ENCODE results near the gene SLC40A1.

The SLC40A1 gene

GRCh38 chr2:189613077-189613636 is 32.6 kb upstream of the SLC40A1 start:
- Histone ChIP-seq H3F3A (ENCODE audit: low read depth) (no peaks in the 10 kb centered on the region), H4K20me1 (ENCODE audit: insufficient read depth, low read length, poor library complexity, severe bottlenecking) (no peaks in the 10 kb centered on the region), H3K9me3 (ENCODE audit: insufficient read depth, low read depth, low read length) (no peaks in the 10 kb centered on the region), H3K36me3 (ENCODE audit: insufficient read depth, low read length) (no peaks in the 10 kb centered on the region), H2AFZ (ENCODE audit: low read length) (no peak overlapping the region), H3K4me3 (ENCODE audit: low read length, poor library complexity, severe bottlenecking) (no peak overlapping the region), H3K9me2 (replicated peaks; ENCODE audit: low read depth, low read length) (no peaks in the 10 kb centered on the region), H3K9ac (ENCODE audit: low read depth, low read length, poor library complexity, severe bottlenecking) (no peak overlapping the region), H3K79me2 (ENCODE audit: insufficient read depth, low read length) (no peaks in the 10 kb centered on the region), H3K27me3 (ENCODE audit: insufficient read depth, low read length, poor library complexity, severe bottlenecking) (no peaks in the 10 kb centered on the region), H3K4me1 (ENCODE audit: insufficient read depth, low read length, poor library complexity, severe bottlenecking) (peaks cover 27% of the 10 kb centered on the region), H3K4me2 (ENCODE audit: low read depth, low read length, poor library complexity, severe bottlenecking) (no peak overlapping the region)
- TF ChIP-seq, protein P1, sequence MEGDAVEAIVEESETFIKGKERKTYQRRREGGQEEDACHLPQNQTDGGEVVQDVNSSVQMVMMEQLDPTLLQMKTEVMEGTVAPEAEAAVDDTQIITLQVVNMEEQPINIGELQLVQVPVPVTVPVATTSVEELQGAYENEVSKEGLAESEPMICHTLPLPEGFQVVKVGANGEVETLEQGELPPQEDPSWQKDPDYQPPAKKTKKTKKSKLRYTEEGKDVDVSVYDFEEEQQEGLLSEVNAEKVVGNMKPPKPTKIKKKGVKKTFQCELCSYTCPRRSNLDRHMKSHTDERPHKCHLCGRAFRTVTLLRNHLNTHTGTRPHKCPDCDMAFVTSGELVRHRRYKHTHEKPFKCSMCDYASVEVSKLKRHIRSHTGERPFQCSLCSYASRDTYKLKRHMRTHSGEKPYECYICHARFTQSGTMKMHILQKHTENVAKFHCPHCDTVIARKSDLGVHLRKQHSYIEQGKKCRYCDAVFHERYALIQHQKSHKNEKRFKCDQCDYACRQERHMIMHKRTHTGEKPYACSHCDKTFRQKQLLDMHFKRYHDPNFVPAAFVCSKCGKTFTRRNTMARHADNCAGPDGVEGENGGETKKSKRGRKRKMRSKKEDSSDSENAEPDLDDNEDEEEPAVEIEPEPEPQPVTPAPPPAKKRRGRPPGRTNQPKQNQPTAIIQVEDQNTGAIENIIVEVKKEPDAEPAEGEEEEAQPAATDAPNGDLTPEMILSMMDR (conservative IDR thresholded peaks at IDR 0.05; ENCODE audit: low read length) = no peak
- no peak for TF ChIP-seq EZH2phosphoT487 (IDR thresholded peaks at IDR 0.05; ENCODE audit: borderline replicate concordance)

DNA sequence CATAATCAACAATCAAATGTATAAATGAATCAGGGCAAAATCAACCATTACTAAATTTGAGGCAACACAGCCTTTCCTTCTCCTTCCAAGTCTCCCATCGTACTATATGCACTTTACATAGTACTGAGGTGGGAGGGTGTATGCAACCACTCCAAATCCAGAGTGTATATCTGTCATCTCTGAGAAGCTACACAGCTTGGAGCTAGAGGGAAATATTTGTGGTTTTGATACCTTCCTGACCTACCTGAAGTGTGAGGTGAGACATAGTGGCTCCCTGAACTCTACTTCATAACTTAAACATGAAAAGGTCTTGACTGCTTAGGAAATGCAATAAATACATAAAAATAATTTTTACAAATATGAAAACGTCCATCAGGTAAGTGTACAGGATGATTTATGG is 30.1 kb upstream of the SLC40A1 start:
- Histone ChIP-seq H4K20me1 (ENCODE audit: insufficient read depth, low read length, poor library complexity, severe bottlenecking) (no peaks in the 10 kb centered on the region), H3K9me3 (ENCODE audit: insufficient read depth, low read depth, low read length) (no peaks in the 10 kb centered on the region), H3K4me2 (ENCODE audit: low read depth, low read length, poor library complexity, severe bottlenecking) (no peak overlapping the region), H3K9ac (ENCODE audit: low read depth, low read length, poor library complexity, severe bottlenecking) (no peak overlapping the region), H3F3A (ENCODE audit: low read depth) (no peaks in the 10 kb centered on the region), H3K4me3 (ENCODE audit: low read length, poor library complexity, severe bottlenecking) (no peak overlapping the region), H3K27me3 (ENCODE audit: insufficient read depth, low read length, poor library complexity, severe bottlenecking) (no peaks in the 10 kb centered on the region), H3K79me2 (ENCODE audit: insufficient read depth, low read length) (no peaks in the 10 kb centered on the region), H2AFZ (ENCODE audit: low read length) (no peak overlapping the region), H3K4me1 (ENCODE audit: insufficient read depth, low read length, poor library complexity, severe bottlenecking) (peaks cover 36% of the 10 kb centered on the region), H3K9me2 (replicated peaks; ENCODE audit: low read depth, low read length) (no peaks in the 10 kb centered on the region), H3K36me3 (ENCODE audit: insufficient read depth, low read length) (no peaks in the 10 kb centered on the region)
- TF ChIP-seq, protein P1 (conservative IDR thresholded peaks at IDR 0.05; ENCODE audit: low read length) = no peak
- no peak for TF ChIP-seq EZH2phosphoT487 (IDR thresholded peaks at IDR 0.05; ENCODE audit: borderline replicate concordance)

- Histone ChIP-seq H3K79me2 (ENCODE audit: insufficient read depth, low read length) (no peaks in the 10 kb centered on the region), H2AFZ (ENCODE audit: low read length) (0 out of 2 replicates have a peak overlapping the region, but pooled peaks have one; percentile 24), H4K20me1 (ENCODE audit: insufficient read depth, low read length, poor library complexity, severe bottlenecking) (no peaks in the 10 kb centered on the region), H3F3A (ENCODE audit: low read depth) (no peaks in the 10 kb centered on the region), H3K36me3 (ENCODE audit: insufficient read depth, low read length) (no peaks in the 10 kb centered on the region), H3K4me3 (ENCODE audit: low read length, poor library complexity, severe bottlenecking) (no peak overlapping the region), H3K4me2 (ENCODE audit: low read depth, low read length, poor library complexity, severe bottlenecking) (no peak overlapping the region), H3K9me3 (ENCODE audit: insufficient read depth, low read depth, low read length) (no peaks in the 10 kb centered on the region), H3K27me3 (ENCODE audit: insufficient read depth, low read length, poor library complexity, severe bottlenecking) (no peaks in the 10 kb centered on the region), H3K4me1 (ENCODE audit: insufficient read depth, low read length, poor library complexity, severe bottlenecking) (peaks cover 36% of the 10 kb centered on the region), H3K9me2 (replicated peaks; ENCODE audit: low read depth, low read length) (no peaks in the 10 kb centered on the region), H3K9ac (ENCODE audit: low read depth, low read length, poor library complexity, severe bottlenecking) (no peak overlapping the region)
- TF ChIP-seq EZH2phosphoT487 (IDR thresholded peaks at IDR 0.05; ENCODE audit: borderline replicate concordance) = no peak
- TF ChIP-seq, protein P1 (conservative IDR thresholded peaks at IDR 0.05; ENCODE audit: low read length) = no peak
These were observed 29.3 kb upstream of the SLC40A1 start for GRCh38 chr2:189609853-189610252.
